ENCODE measurements around the gene ANXA4. TPM values are rescaled to one million over a fixed set of nuclear protein-coding genes. Genes with fewer than 3 reads are reported as not detected.

The ANXA4 gene
- total and polyA plus RNA-seq, 2 experiments from 2014 or later = 6.7 to 11.5 TPM

GRCh38 chr2:69762513-69763494, 20.9 kb downstream of the ANXA4 start:
- Histone ChIP-seq H3K27me3 (ENCODE audit: insufficient read depth) (no peaks in the 10 kb centered on the region), H3K4me1 (ENCODE audit: insufficient read depth) (no peaks in the 10 kb centered on the region), H3K79me2 (replicated peaks; ENCODE audit: insufficient read depth) (no peaks in the 10 kb centered on the region), H3K4me2 (no peak overlapping the region), H3K36me3 (ENCODE audit: insufficient read depth) (no peaks in the 10 kb centered on the region), H4K20me1 (replicated peaks; ENCODE audit: insufficient read depth) (no peaks in the 10 kb centered on the region), H3K27ac (ENCODE audit: low read depth) (no peak overlapping the region; the same call in 1 of the 2 replicates), H3K4me3 (no peak overlapping the region), H3F3A (replicated peaks; ENCODE audit: low read depth) (no peaks in the 10 kb centered on the region), H3K9me2 (ENCODE audit: insufficient read depth) (no peaks in the 10 kb centered on the region), H2AFZ (no peak overlapping the region)
- DNase-seq (ENCODE audit: low spot score) (no peak), ATAC-seq (no peak; the same call in 1 of the 3 replicates)
- Mint-ChIP-seq H3K9me3 (no peaks in the 10 kb centered on the region), H3K27ac (no peak overlapping the region), H3K27me3 (ENCODE audit: insufficient read depth, low read depth, poor library complexity) (no peaks in the 10 kb centered on the region), H3K36me3 (ENCODE audit: low read depth) (no peaks in the 10 kb centered on the region), H3K4me3 (no peak overlapping the region), H3K4me1 (no peaks in the 10 kb centered on the region)
- TF ChIP-seq POLR2AphosphoS5 (IDR thresholded peaks at IDR 0.05; ENCODE audit: low read depth) = no peak
- no peak for TF ChIP-seq ZNF331 (CRISPR knock-in tag; IDR thresholded peaks at IDR 0.05; ENCODE audit: low read depth)
- TF ChIP-seq ETS1 (IDR thresholded peaks at IDR 0.05) = no peak
- no peak for TF ChIP-seq ZNF114 (CRISPR knock-in tag; IDR thresholded peaks at IDR 0.05)
- no peak for TF ChIP-seq REST (IDR thresholded peaks at IDR 0.05; ENCODE audit: unreplicated experiment)
- no peak for TF ChIP-seq JUNB (IDR thresholded peaks at IDR 0.05; ENCODE audit: unreplicated experiment)
- TF ChIP-seq NANOG (IDR thresholded peaks at IDR 0.05; ENCODE audit: borderline replicate concordance) = no peak
- TF ChIP-seq STAT1 (IDR thresholded peaks at IDR 0.05; ENCODE audit: unreplicated experiment) = no peak
- TF ChIP-seq ZNF462 (CRISPR knock-in tag; IDR thresholded peaks at IDR 0.05) = no peak
- TF ChIP-seq EZH2 (IDR thresholded peaks at IDR 0.05; ENCODE audit: low read depth, unreplicated experiment) = no peak
- TF ChIP-seq EZH2phosphoT487 (IDR thresholded peaks at IDR 0.05; ENCODE audit: unreplicated experiment) = no peak
- no peak for TF ChIP-seq CREB1 (CRISPR knock-in tag; IDR thresholded peaks at IDR 0.05; ENCODE audit: low read depth)
